Stimulated activated memory B cell treated with anti-CD40 and anti-IgM and Interleukin-4, amounts not matched to agents 10 μg/mL and 1 μg/mL and 100 μg/mL, for 72 hours (primary cell): Measurements from ENCODE around the gene TRIM24.

ENCODE experiments used
- ATAC-seq: fragments of 150-1000 bp; cut with Tn5 transposase; 2 replicates; pipeline ENCODE4 v1.10.0; 2021
- H3K27ac Mint-ChIP-seq: one replicate; pipeline ENCODE4 v1.8.0; 2022; ENCODE audit warnings: mild to moderate bottlenecking, mixed read lengths
- H3K27me3 Mint-ChIP-seq: one replicate; pipeline ENCODE4 v1.8.0; 2022; ENCODE audit warnings: mixed read lengths
- H3K36me3 Mint-ChIP-seq: one replicate; pipeline ENCODE4 v1.8.0; 2022; ENCODE audit warnings: mixed read lengths
- H3K4me1 Mint-ChIP-seq: one replicate; pipeline ENCODE4 v1.8.0; 2022; ENCODE audit warnings: mixed read lengths
- H3K4me3 Mint-ChIP-seq: one replicate; pipeline ENCODE4 v1.8.0; 2022; ENCODE audit warnings: mild to moderate bottlenecking, moderate library complexity, mixed read lengths
- H3K9me3 Mint-ChIP-seq: one replicate; pipeline ENCODE4 v1.8.0; 2022; ENCODE audit warnings: mixed read lengths

TRIM24 gene

DNA sequence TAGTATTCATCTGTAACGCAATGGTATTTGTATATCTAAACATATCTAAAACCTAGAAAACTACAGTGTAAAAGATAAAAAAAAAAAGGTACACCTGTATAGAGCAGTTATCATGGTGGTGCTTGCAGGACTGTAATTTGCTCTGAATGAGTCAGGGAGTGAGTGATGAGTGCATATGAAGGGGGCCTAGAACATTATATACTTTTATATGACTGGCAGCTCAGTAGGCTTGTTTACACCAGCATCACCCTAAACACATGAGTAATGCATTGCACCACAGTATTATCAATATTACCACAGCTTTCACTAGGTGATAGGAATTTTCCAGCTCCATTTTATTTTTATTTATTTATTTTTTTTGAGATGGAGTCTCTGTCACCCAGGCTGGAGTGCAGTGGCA lies 40.8 kb downstream of the TRIM24 start:
- Mint-ChIP-seq H3K27ac (no peak overlapping the region), H3K27me3 (no peaks in the 10 kb centered on the region), H3K9me3 (no peaks in the 10 kb centered on the region), H3K4me1 (peaks cover 28% of the 10 kb centered on the region), H3K36me3 (peaks cover 46% of the 10 kb centered on the region), H3K4me3 (no peak overlapping the region)
- ATAC-seq, result no peak

- H3K27ac Mint-ChIP-seq, result no peak overlapping the region
- peaks cover 28% of the 10 kb centered on the region for H3K4me1 Mint-ChIP-seq
- H3K27me3 Mint-ChIP-seq, result no peaks in the 10 kb centered on the region
- ATAC-seq, result no peak
- H3K9me3 Mint-ChIP-seq, result peaks cover 2% of the 10 kb centered on the region
- H3K4me3 Mint-ChIP-seq, result no peak overlapping the region
- peaks cover 44% of the 10 kb centered on the region for H3K36me3 Mint-ChIP-seq
These were observed 42.1 kb downstream of the TRIM24 start for GRCh38 chr7:138502023-138502767.

GRCh38 chr7:138505361-138505873 lies 45.4 kb downstream of the TRIM24 start:
- no peak overlapping the region for H3K27ac Mint-ChIP-seq
- peaks cover 45% of the 10 kb centered on the region for H3K36me3 Mint-ChIP-seq
- H3K27me3 Mint-ChIP-seq, result no peaks in the 10 kb centered on the region
- peaks cover 2% of the 10 kb centered on the region for H3K9me3 Mint-ChIP-seq
- H3K4me1 Mint-ChIP-seq, result peaks cover 22% of the 10 kb centered on the region
- no peak for ATAC-seq
- no peak overlapping the region for H3K4me3 Mint-ChIP-seq

GRCh38 chr7:138506764-138507163 lies 46.7 kb downstream of the TRIM24 start:
- Mint-ChIP-seq H3K9me3 (peaks cover 6% of the 10 kb centered on the region), H3K36me3 (peaks cover 54% of the 10 kb centered on the region), H3K27me3 (no peaks in the 10 kb centered on the region), H3K4me3 (no peak overlapping the region), H3K4me1 (peaks cover 20% of the 10 kb centered on the region), H3K27ac (no peak overlapping the region)
- no peak for ATAC-seq

GRCh38 chr7:138510003-138510402 lies 49.9 kb downstream of the TRIM24 start:
- Mint-ChIP-seq H3K36me3 (peaks cover 73% of the 10 kb centered on the region), H3K27ac (no peak overlapping the region), H3K27me3 (no peaks in the 10 kb centered on the region), H3K9me3 (peaks cover 14% of the 10 kb centered on the region), H3K4me3 (no peak overlapping the region), H3K4me1 (peaks cover 29% of the 10 kb centered on the region)
- no peak for ATAC-seq

DNA sequence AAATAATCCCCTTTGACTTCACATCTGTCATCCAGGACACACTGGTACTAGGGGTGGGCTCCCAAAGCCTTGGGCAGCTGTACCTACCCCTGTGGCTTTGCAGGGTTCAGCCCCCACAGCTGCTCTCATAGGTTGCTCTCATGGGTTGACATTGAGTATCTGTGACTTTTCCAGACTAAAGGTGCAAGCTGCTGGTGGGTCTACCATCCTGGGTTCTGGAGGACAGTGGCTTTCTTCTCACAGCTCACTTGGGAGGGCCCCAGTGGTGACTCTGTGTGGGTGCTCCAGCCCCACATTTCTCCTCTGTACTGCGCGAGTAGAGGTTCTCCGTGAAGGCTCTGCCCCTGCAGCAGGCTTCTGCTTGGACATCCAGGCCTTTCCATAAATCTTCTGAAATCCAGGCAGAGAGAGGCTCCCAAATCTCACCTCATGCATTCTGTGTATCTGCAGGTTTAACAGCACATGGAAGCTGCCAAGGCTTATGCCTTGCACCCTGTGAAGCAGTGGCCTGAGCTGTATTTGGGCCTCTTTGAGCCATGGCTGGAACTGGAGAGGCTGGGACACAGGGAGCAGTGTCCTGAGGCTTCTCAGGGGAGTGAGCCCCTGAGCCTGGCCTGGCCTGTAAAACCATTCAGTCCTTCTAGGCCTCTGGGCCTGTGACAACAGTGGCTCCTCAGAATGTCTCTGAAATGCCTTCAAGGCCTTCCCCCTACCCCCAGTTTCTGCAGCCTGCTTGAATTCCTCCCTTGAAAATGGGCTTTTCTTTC lies 52.2 kb downstream of the TRIM24 start:
- H3K9me3 Mint-ChIP-seq, result peaks cover 12% of the 10 kb centered on the region
- H3K4me1 Mint-ChIP-seq, result peaks cover 28% of the 10 kb centered on the region
- H3K36me3 Mint-ChIP-seq, result peaks cover 70% of the 10 kb centered on the region
- no peak for ATAC-seq
- H3K27me3 Mint-ChIP-seq, result no peaks in the 10 kb centered on the region
- H3K27ac Mint-ChIP-seq, result peak overlapping the region; percentile 23
- no peak overlapping the region for H3K4me3 Mint-ChIP-seq

DNA sequence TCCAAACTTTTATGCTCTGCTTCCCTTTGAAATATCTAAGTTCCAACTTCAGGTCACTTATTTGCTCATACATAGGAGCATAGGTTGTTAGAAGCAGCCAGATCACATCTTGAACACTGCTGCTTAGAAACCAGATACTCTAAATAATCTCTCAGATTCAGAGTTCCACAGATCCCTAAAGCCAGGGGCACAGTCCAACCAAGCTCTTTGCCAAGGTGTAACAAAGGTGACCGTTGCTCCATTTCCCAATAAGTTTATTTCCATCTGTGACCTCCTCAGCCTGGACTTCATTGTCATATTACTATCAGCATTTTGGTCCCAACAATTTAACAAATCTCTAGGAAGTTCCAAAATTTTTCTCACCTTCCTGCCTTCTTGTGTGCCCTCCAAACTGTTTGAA lies 52.8 kb downstream of the TRIM24 start:
- H3K27me3 Mint-ChIP-seq, result no peaks in the 10 kb centered on the region
- H3K27ac Mint-ChIP-seq, result peak overlapping the region; percentile 23
- ATAC-seq, result no peak
- H3K4me3 Mint-ChIP-seq, result no peak overlapping the region
- H3K9me3 Mint-ChIP-seq, result peaks cover 12% of the 10 kb centered on the region
- peaks cover 28% of the 10 kb centered on the region for H3K4me1 Mint-ChIP-seq
- H3K36me3 Mint-ChIP-seq, result peaks cover 74% of the 10 kb centered on the region

- Mint-ChIP-seq H3K4me3 (no peak overlapping the region), H3K36me3 (peaks cover 73% of the 10 kb centered on the region), H3K4me1 (peaks cover 24% of the 10 kb centered on the region), H3K27me3 (no peaks in the 10 kb centered on the region), H3K9me3 (peaks cover 12% of the 10 kb centered on the region), H3K27ac (peak overlapping the region; percentile 23)
- no peak for ATAC-seq
These were observed 53.3 kb downstream of the TRIM24 start for GRCh38 chr7:138513344-138513871.

GRCh38 chr7:138514044-138514443 lies 54.0 kb downstream of the TRIM24 start:
- Mint-ChIP-seq H3K27ac (no peak overlapping the region), H3K4me3 (no peak overlapping the region), H3K9me3 (peaks cover 14% of the 10 kb centered on the region), H3K4me1 (peaks cover 21% of the 10 kb centered on the region), H3K36me3 (peaks cover 74% of the 10 kb centered on the region), H3K27me3 (no peaks in the 10 kb centered on the region)
- ATAC-seq, result no peak

- Mint-ChIP-seq H3K36me3 (peaks cover 78% of the 10 kb centered on the region), H3K27me3 (no peaks in the 10 kb centered on the region), H3K4me1 (peaks cover 21% of the 10 kb centered on the region), H3K4me3 (no peak overlapping the region), H3K27ac (no peak overlapping the region), H3K9me3 (peaks cover 14% of the 10 kb centered on the region)
- peak; percentile 62 for ATAC-seq
These were observed 55.0 kb downstream of the TRIM24 start for GRCh38 chr7:138515001-138515528.

DNA sequence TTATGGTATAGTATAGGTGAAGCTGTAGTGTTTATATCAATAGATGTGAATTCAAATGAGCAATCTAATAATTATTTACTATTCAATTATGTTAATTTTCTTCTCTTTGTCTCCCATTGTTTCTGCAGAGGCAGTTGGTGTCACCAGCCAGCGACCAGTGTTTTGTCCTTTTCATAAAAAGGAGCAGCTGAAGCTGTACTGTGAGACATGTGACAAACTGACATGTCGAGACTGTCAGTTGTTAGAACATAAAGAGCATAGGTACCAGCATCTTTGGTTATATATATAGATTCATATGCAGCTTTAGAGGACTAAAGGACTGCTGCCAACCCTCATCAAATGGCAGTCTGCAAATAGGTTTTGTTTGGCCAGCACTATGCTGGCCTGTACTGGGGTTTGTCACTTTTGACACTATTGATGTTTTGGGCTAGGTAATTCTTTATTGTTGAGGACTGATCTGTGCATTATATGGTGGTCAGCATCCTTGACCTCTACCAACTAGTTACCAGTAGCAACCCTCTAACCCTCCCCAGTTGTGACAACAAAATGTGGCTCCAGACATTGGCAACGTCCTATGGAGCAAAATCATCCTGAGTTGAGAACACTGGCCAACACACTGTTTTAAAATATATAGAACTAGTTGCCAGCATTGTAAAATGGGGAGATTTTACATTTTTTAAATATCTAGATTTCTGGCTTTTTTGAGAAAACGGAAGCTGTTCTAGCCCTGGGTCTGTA lies 59.2 kb downstream of the TRIM24 start:
- Mint-ChIP-seq H3K9me3 (peaks cover 12% of the 10 kb centered on the region), H3K36me3 (peaks cover 86% of the 10 kb centered on the region), H3K4me3 (no peak overlapping the region), H3K27me3 (no peaks in the 10 kb centered on the region), H3K27ac (no peak overlapping the region), H3K4me1 (peaks cover 13% of the 10 kb centered on the region)
- ATAC-seq, result no peak

DNA sequence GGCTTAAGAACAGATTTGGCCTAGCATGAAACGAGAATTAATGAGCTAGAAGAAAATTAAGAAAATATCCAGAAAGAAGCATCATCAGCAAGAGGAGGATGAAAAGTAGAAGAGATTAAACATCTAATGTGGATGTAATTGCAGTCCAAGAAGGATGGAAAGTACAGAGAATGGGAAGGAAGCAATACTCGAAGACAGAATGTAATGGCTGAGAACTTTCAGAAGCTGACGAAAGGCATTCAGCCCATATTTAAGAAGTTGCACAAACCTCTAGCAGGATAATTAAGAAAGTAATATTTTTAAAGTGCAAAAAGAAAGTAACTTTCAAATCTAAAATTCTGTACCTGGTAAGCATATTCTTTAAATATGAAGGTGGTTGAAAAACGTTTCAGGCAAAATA lies 60.7 kb downstream of the TRIM24 start:
- Mint-ChIP-seq H3K27me3 (no peaks in the 10 kb centered on the region), H3K4me1 (no peaks in the 10 kb centered on the region), H3K36me3 (peaks cover 89% of the 10 kb centered on the region), H3K4me3 (no peak overlapping the region), H3K9me3 (peaks cover 13% of the 10 kb centered on the region), H3K27ac (no peak overlapping the region)
- no peak for ATAC-seq

DNA sequence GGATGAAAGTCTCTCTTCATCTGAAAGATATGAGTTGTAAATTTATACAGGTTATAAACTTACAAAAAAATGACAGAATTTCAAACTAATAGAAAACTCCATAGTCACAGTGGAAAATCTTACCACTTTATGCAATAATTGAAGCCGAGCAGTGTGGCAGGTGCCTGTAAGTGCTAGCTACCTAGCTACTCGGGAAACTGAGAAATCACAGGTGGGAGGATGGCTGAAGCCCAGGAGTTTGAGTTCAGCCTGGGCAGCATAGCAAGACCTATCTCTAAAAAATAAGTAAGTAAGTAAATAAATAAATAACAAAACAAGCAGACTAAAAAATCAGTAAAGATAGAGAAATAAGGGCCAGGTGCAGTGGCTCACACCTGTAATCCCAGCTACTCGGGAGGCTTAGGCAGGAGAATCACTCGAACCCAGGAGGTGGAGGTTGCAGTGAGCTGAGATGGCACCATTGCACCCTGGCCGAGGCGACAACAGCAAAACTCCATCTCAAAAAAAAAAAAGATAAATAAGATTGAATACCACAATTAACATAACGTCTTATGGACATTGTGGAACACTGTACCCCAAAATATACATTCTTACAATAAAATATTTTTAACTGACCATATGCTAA lies 61.9 kb downstream of the TRIM24 start:
- no peak overlapping the region for H3K27ac Mint-ChIP-seq
- no peaks in the 10 kb centered on the region for H3K4me1 Mint-ChIP-seq
- peaks cover 17% of the 10 kb centered on the region for H3K9me3 Mint-ChIP-seq

GRCh38 chr7:138524259-138524658 lies 64.2 kb downstream of the TRIM24 start:
- Mint-ChIP-seq H3K27me3 (no peaks in the 10 kb centered on the region), H3K36me3 (peaks cover 83% of the 10 kb centered on the region), H3K4me1 (no peaks in the 10 kb centered on the region), H3K4me3 (no peak overlapping the region), H3K9me3 (peaks cover 18% of the 10 kb centered on the region), H3K27ac (no peak overlapping the region)
- ATAC-seq, result no peak

More for the DNA sequence above, 61.9 kb downstream of the TRIM24 start:
- no peaks in the 10 kb centered on the region for H3K27me3 Mint-ChIP-seq
- ATAC-seq, result no peak
- H3K36me3 Mint-ChIP-seq, result peaks cover 88% of the 10 kb centered on the region
- no peak overlapping the region for H3K4me3 Mint-ChIP-seq
